ENCODE results near the gene RBPMS2. TPM values are rescaled to one million over a fixed set of nuclear protein-coding genes. Genes with fewer than 3 reads are reported as not detected.

The RBPMS2 gene
- total RNA-seq, 4 donors from 2014 or later = 0.15 to 1.8 (median 1.1) TPM; not detected in 1

DNA sequence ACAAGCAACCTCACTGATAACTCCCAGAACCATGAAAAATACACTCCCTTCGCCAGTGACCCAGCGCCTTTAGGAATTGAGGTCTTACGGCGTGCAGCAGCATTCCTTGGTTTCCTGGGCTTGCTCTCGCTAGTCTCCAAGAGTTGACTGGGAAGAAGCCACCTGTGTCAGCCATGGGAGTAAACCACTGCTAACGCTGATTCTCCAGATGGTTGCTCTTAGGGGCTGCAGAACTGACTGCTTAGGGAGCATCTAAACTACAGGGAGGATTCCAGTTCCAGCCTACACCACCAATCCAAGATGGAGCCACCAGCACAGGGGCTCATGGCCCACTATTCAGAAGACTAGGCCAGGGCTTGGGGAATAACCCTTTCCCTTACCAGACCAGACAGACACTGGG is 2.4 kb downstream of the RBPMS2 start:
- no peak overlapping the region for H3K4me3 ChIP-seq (ENCODE audit: low read depth, poor library complexity, severe bottlenecking)
- intact Hi-C loops (cut with DNase I; ENCODE audit: low total_unique reads) = no loop called here
- TF ChIP-seq POLR2A (IDR thresholded peaks at IDR 0.05) = no peak
- TF ChIP-seq, protein P1, sequence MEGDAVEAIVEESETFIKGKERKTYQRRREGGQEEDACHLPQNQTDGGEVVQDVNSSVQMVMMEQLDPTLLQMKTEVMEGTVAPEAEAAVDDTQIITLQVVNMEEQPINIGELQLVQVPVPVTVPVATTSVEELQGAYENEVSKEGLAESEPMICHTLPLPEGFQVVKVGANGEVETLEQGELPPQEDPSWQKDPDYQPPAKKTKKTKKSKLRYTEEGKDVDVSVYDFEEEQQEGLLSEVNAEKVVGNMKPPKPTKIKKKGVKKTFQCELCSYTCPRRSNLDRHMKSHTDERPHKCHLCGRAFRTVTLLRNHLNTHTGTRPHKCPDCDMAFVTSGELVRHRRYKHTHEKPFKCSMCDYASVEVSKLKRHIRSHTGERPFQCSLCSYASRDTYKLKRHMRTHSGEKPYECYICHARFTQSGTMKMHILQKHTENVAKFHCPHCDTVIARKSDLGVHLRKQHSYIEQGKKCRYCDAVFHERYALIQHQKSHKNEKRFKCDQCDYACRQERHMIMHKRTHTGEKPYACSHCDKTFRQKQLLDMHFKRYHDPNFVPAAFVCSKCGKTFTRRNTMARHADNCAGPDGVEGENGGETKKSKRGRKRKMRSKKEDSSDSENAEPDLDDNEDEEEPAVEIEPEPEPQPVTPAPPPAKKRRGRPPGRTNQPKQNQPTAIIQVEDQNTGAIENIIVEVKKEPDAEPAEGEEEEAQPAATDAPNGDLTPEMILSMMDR (IDR thresholded peaks at IDR 0.05) = no peak
- DNase-seq (ENCODE audit: low spot score in 2 of 2) = no peak
- WGBS, 2 donors = 94 to 96% methylated on average over 6 of the region's 6 CpGs

DNA sequence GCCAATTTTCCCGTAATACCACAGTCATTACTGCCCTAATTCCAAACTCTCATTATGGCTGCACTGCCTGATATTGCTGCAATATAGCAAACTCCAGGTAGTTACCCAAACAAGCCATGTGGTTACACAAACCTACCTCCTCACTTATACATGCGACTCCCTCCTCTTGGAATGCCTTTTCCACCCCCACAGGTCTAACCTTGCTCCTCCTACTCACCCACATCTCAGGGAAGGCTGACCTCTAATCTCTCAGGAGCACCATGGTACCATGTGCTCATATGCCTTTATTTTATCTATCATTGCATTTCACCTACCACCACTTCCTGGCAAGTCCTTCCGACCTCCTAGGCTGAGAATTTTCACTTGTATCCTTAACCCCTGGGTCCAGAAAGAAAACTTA is 2.9 kb downstream of the RBPMS2 start:
- intact Hi-C loops (cut with DNase I; ENCODE audit: low total_unique reads) = no loop called here
- 69 to 73% methylated on average over 3 of the region's 3 CpGs for WGBS, 2 donors
- TF ChIP-seq POLR2A (IDR thresholded peaks at IDR 0.05) = no peak
- TF ChIP-seq, protein P1 (IDR thresholded peaks at IDR 0.05) = no peak
- DNase-seq (ENCODE audit: low spot score in 2 of 2) = no peak
- no peak overlapping the region for H3K4me3 ChIP-seq (ENCODE audit: low read depth, poor library complexity, severe bottlenecking)

DNA sequence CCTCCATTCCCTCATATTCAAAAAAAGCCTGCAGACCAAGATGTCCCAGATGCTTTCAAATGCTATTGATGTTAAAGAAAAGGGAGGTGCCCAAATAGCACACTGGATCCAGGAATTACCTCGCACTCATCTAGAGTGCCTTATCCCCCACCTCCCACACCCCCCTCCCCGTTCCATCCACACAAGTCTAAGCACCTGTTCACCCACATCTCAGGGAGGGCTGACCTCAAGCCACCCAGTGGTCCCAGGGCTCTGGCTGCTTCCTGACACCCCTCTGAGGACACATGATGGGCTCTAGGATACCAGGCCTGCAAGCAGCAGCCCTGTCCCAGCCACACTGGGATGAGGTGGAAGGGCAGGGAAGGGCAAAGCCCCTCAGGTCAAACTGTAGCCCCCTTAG is 4.8 kb downstream of the RBPMS2 start:
- TF ChIP-seq, protein P1 (IDR thresholded peaks at IDR 0.05) = no peak
- no peak for DNase-seq (ENCODE audit: low spot score in 2 of 2)
- no peak overlapping the region for H3K4me3 ChIP-seq (ENCODE audit: low read depth, poor library complexity, severe bottlenecking)
- 27 to 78% methylated on average over 2 of the region's 2 CpGs for WGBS, 2 donors
- intact Hi-C loops (cut with DNase I; ENCODE audit: low total_unique reads) = no loop called here

DNA sequence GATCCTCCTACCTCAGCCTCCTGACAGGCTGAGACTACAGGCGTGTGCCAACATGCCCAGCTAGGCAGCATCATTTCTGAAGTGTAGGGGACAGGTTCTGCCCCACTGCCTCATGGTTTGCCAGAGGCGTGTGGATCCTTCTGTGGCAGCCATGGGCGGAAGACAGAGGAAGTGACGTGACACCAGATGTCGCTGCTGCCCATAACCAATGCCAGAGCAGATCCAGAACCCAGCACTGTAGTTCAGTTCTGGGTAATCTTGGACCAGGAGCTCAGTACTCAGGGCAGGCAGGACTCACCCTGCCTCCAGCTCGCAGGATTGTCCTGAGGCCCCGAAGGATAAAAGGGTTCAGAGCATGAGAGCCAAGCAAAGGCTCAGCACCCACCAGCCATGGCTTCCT is 8.2 kb downstream of the RBPMS2 start:
- no peak for DNase-seq (ENCODE audit: low spot score in 2 of 2)
- intact Hi-C loops (cut with DNase I; ENCODE audit: low total_unique reads) = no loop called here
- no peak for TF ChIP-seq POLR2A (IDR thresholded peaks at IDR 0.05)
- TF ChIP-seq, protein P1 (IDR thresholded peaks at IDR 0.05) = no peak
- H3K4me3 ChIP-seq (ENCODE audit: low read depth, poor library complexity, severe bottlenecking) = no peak overlapping the region
- 79 to 85% methylated on average over 7 of the region's 7 CpGs for WGBS, 2 donors

DNA sequence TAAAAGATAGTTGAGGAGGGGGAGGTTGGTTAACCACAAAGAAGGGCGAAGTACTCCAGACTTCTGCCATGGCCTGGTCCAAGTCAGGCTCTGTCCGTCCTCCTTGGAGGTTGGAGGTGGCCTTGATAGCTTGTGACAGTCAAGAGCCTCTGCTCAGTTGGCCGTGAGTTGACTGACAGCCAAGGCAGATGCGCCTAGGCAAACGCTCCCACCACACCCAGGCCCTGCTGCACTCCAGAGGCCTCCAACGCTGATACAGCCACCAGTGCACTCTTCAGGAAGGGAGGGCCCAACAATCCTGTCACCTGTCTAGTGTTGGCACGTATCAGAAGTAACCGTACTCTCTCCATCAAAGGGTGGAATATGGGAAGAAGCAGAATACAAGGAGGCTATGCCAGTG is 9.3 kb downstream of the RBPMS2 start:
- no peak for DNase-seq (ENCODE audit: low spot score in 2 of 2)
- TF ChIP-seq POLR2A (IDR thresholded peaks at IDR 0.05) = no peak
- TF ChIP-seq, protein P1 (IDR thresholded peaks at IDR 0.05) = no peak
- WGBS, 2 donors = 47 to 53% methylated on average over 8 of the region's 8 CpGs
- H3K4me3 ChIP-seq (ENCODE audit: low read depth, poor library complexity, severe bottlenecking) = no peak overlapping the region
- intact Hi-C loops (cut with DNase I; ENCODE audit: low total_unique reads) = no loop called here

DNA sequence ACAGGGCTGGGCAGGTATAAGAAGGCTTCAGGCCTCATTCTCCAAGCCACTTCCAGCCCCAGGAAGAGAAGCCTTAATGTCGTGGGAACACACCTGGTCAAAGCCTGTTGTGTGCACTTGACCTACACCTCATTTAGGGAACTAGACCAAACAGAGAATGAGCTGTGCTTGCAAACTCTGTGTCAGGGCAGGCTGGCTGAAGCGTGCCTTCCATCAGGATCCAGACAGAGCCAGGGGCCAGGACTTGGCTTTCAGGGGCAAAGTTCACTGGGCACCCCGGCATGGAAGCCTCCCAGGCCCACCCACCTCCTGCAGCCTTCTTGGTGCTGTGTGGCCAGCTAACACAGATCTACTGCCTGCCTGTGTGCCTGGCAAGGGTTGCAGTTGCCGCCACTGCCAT is 11.5 kb downstream of the RBPMS2 start:
- TF ChIP-seq, protein P1 (IDR thresholded peaks at IDR 0.05) = no peak
- TF ChIP-seq POLR2A (IDR thresholded peaks at IDR 0.05) = no peak
- H3K4me3 ChIP-seq (ENCODE audit: low read depth, poor library complexity, severe bottlenecking) = no peak overlapping the region
- intact Hi-C loops (cut with DNase I; ENCODE audit: low total_unique reads) = no loop called here
- no peak for DNase-seq (ENCODE audit: low spot score in 2 of 2)
- 72 to 90% methylated on average over 3 to 4 of the region's 4 CpGs for WGBS, 2 donors

Data from lower leg skin (tissue), 4 donors.